HCT116 (cell line): ENCODE measurements around the gene BECN2.

Experiments
- CBX3 ChIP-seq: IDR thresholded peaks from 2 replicates; pipeline ENCODE4 v1.6.1; 2012; ENCODE audit warnings: low read depth
- CEBPB ChIP-seq: IDR thresholded peaks from 2 replicates; pipeline ENCODE4 v1.6.1; 2012; ENCODE audit warnings: low read depth
- EGR1 ChIP-seq: IDR thresholded peaks from 2 replicates; pipeline ENCODE4 v1.6.1; 2012; ENCODE audit warnings: low read depth
- EZH2 ChIP-seq: fragments of 200-600 bp; sonication (generic); IDR thresholded peaks from 2 replicates; pipeline ENCODE4 v1.6.1; 2017; ENCODE audit warnings: antibody characterized with exemption, mixed run types
- JUND ChIP-seq: IDR thresholded peaks from 2 replicates; pipeline ENCODE4 v1.6.1; 2012
- POLR2A ChIP-seq: IDR thresholded peaks from 2 replicates; pipeline ENCODE4 v1.7.0; 2011; ENCODE audit warnings: borderline replicate concordance; ENCODE audit not compliant: insufficient read depth, insufficient read length; ENCODE audit errors: extremely low read depth
- POLR2AphosphoS5 ChIP-seq: IDR thresholded peaks from 2 replicates; pipeline ENCODE4 v1.6.1; 2011; ENCODE audit warnings: mild to moderate bottlenecking, low read depth, low read length, moderate library complexity
- SIN3A ChIP-seq: IDR thresholded peaks from 2 replicates; pipeline ENCODE4 v1.6.1; 2012; ENCODE audit warnings: low read depth
- ZNF274 ChIP-seq: fragments of 200-500 bp; sonication (Bioruptor generic); IDR thresholded peaks from 2 replicates; pipeline ENCODE4 v1.6.1; 2014; ENCODE audit warnings: mild to moderate bottlenecking, low read depth, low read length, inconsistent platforms
- TF ChIP-seq, protein P1 (sequence below), 3 experiments: fragments of 200-600 bp in 1 of 3; sonication (generic) in 1 of 3; IDR thresholded peaks in 2 of 3; conservative IDR thresholded peaks in 1 of 3; 2 replicates each; pipeline ENCODE4 v1.5.1; 2012 to 2017; ENCODE audit warnings: low read depth in 2 of 3, low read length in 2 of 3, antibody characterized with exemption in 1 of 3, borderline replicate concordance in 1 of 3, control low read depth in 1 of 3, mild to moderate bottlenecking in 1 of 3, mixed read lengths in 1 of 3, mixed run types in 1 of 3, moderate library complexity in 1 of 3; ENCODE audit not compliant: insufficient read depth in 1 of 3
- TF ChIP-seq, protein P2 (sequence below): IDR thresholded peaks from 2 replicates; pipeline ENCODE4 v1.6.1; 2012; ENCODE audit warnings: low read depth

DNA sequence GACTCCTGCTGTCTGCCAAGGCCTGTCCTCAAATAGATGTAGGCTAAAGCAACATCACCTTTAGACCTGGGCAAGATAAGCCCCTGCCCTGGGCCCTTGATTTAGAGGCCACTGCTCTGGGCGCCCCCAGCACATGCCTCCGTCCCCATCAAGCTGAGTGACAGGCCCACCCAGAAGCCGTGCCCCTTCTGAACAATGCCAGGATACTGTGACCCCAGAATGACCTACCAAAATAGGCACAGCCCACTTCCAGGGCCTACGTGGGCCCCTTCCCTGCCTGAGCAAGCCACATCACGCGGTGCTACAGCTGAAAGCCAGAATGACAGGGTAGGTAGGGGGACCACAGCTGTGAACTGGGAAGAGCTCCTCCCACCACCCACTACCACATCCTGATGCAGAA is 24.7 kb upstream of the BECN2 start:
- TF ChIP-seq CEBPB (no peak), CBX3 (no peak), EZH2 (no peak), EGR1 (no peak), POLR2A (no peak), POLR2AphosphoS5 (no peak), SIN3A (no peak), JUND (no peak), ZNF274 (no peak)
- TF ChIP-seq, protein P1, sequence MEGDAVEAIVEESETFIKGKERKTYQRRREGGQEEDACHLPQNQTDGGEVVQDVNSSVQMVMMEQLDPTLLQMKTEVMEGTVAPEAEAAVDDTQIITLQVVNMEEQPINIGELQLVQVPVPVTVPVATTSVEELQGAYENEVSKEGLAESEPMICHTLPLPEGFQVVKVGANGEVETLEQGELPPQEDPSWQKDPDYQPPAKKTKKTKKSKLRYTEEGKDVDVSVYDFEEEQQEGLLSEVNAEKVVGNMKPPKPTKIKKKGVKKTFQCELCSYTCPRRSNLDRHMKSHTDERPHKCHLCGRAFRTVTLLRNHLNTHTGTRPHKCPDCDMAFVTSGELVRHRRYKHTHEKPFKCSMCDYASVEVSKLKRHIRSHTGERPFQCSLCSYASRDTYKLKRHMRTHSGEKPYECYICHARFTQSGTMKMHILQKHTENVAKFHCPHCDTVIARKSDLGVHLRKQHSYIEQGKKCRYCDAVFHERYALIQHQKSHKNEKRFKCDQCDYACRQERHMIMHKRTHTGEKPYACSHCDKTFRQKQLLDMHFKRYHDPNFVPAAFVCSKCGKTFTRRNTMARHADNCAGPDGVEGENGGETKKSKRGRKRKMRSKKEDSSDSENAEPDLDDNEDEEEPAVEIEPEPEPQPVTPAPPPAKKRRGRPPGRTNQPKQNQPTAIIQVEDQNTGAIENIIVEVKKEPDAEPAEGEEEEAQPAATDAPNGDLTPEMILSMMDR (IDR thresholded peaks at IDR 0.05 in 2 of 3, conservative IDR thresholded peaks at IDR 0.05 in 1 of 3; ENCODE audit: borderline replicate concordance in 1 of 3, insufficient read depth in 1 of 3, low read depth in 2 of 3, low read length in 2 of 3), result no peak
- TF ChIP-seq, protein P2, sequence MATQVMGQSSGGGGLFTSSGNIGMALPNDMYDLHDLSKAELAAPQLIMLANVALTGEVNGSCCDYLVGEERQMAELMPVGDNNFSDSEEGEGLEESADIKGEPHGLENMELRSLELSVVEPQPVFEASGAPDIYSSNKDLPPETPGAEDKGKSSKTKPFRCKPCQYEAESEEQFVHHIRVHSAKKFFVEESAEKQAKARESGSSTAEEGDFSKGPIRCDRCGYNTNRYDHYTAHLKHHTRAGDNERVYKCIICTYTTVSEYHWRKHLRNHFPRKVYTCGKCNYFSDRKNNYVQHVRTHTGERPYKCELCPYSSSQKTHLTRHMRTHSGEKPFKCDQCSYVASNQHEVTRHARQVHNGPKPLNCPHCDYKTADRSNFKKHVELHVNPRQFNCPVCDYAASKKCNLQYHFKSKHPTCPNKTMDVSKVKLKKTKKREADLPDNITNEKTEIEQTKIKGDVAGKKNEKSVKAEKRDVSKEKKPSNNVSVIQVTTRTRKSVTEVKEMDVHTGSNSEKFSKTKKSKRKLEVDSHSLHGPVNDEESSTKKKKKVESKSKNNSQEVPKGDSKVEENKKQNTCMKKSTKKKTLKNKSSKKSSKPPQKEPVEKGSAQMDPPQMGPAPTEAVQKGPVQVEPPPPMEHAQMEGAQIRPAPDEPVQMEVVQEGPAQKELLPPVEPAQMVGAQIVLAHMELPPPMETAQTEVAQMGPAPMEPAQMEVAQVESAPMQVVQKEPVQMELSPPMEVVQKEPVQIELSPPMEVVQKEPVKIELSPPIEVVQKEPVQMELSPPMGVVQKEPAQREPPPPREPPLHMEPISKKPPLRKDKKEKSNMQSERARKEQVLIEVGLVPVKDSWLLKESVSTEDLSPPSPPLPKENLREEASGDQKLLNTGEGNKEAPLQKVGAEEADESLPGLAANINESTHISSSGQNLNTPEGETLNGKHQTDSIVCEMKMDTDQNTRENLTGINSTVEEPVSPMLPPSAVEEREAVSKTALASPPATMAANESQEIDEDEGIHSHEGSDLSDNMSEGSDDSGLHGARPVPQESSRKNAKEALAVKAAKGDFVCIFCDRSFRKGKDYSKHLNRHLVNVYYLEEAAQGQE, result no peak
